COLO829 (cell line): ENCODE results near the gene DENND1A.
"Not testable (repeated sequence)": the region's sequence is repeated elsewhere in the genome, so short reads cannot be mapped to it uniquely, and the experiment has no call there.

Experiments
- DNase-seq: peaks from one replicate; pipeline ENCODE4 v3.0.0; 2012; ENCODE audit warnings: low spot score

DENND1A gene

GRCh38 chr9:123922431-123922830 is 7.5 kb downstream of the DENND1A start:
- DNase-seq = no peak

GRCh38 chr9:123914517-123915196 is 15.3 kb downstream of the DENND1A start:
- DNase-seq = no peak

- DNase-seq = no peak
Measured at GRCh38 chr9:123912167-123912897, 17.6 kb downstream of the DENND1A start.

- DNase-seq = no peak
Measured at GRCh38 chr9:123911024-123911423, 18.9 kb downstream of the DENND1A start.

GRCh38 chr9:123909192-123909591 is 20.7 kb downstream of the DENND1A start:
- not testable (repeated sequence) for DNase-seq

GRCh38 chr9:123903550-123903949 is 26.4 kb downstream of the DENND1A start:
- not testable (repeated sequence) for DNase-seq

- no peak for DNase-seq
Measured at GRCh38 chr9:123894822-123895221, 35.1 kb downstream of the DENND1A start.

GRCh38 chr9:123893831-123894460 is 36.0 kb downstream of the DENND1A start:
- DNase-seq = peak; percentile 79

GRCh38 chr9:123893115-123893514 is 36.8 kb downstream of the DENND1A start:
- no peak for DNase-seq

- no peak for DNase-seq
Measured at GRCh38 chr9:123887837-123888236, 42.1 kb downstream of the DENND1A start.

- DNase-seq = not testable (repeated sequence)
Measured at GRCh38 chr9:123885834-123886233, 44.1 kb downstream of the DENND1A start.

GRCh38 chr9:123883634-123884033 is 46.3 kb downstream of the DENND1A start:
- no peak for DNase-seq

- DNase-seq = no peak
Measured at GRCh38 chr9:123881604-123882003, 48.3 kb downstream of the DENND1A start.

GRCh38 chr9:123880420-123880819 is 49.5 kb downstream of the DENND1A start:
- no peak for DNase-seq

GRCh38 chr9:123876750-123877149 is 53.2 kb downstream of the DENND1A start:
- DNase-seq = no peak

- no peak for DNase-seq
Measured at GRCh38 chr9:123872710-123873109, 57.2 kb downstream of the DENND1A start.

- DNase-seq = no peak
Measured at GRCh38 chr9:123871781-123872180, 58.1 kb downstream of the DENND1A start.

GRCh38 chr9:123868002-123868401 is 61.9 kb downstream of the DENND1A start:
- DNase-seq = no peak

- no peak for DNase-seq
Measured at GRCh38 chr9:123867034-123867433, 62.9 kb downstream of the DENND1A start.

GRCh38 chr9:123866497-123866896 is 63.4 kb downstream of the DENND1A start:
- DNase-seq = no peak

- no peak for DNase-seq
Measured at GRCh38 chr9:123865226-123866000, 64.5 kb downstream of the DENND1A start.

GRCh38 chr9:123864251-123864650 is 65.7 kb downstream of the DENND1A start:
- DNase-seq = no peak
